HEK293 (cell line): ENCODE data around the gene C5AR2.

Source experiments
- CTCF ChIA-PET: fragments of 350-600 bp; formaldehyde crosslinking; extraction: SDS; loops from one replicate; lab custom pipeline; 2021; ENCODE audit warnings: antibody characterized with exemption; lab: Yijun Ruan, JAX
- POLR2A ChIA-PET: fragments of 300-600 bp; formaldehyde crosslinking; extraction: SDS; loops from one replicate; lab custom pipeline; 2020; ENCODE audit warnings: antibody characterized with exemption, inconsistent platforms; lab: Yijun Ruan, JAX
- H3K27ac ChIP-seq: fragments of 200-500 bp; sonication (Bioruptor generic); 2 replicates; pipeline ENCODE4 v1.5.1; 2014; ENCODE audit warnings: low read depth, low read length, control low read depth, inconsistent platforms; ENCODE audit errors: extremely low read depth
- H3K36me3 ChIP-seq, 2 experiments: fragments of 200-500 bp in 1 of 2; sonication (Bioruptor generic) in 1 of 2; 1 replicate in 1 of 2; 2 replicates in 1 of 2; pipeline ENCODE4 v1.5.1; 2014 to 2017; ENCODE audit warnings: inconsistent platforms in 2 of 2, low read length in 2 of 2; ENCODE audit not compliant: control insufficient read depth in 2 of 2, insufficient read depth in 1 of 2
- H3K4me1 ChIP-seq: fragments of 200-500 bp; sonication (Bioruptor generic); 2 replicates; pipeline ENCODE4 v1.5.1; 2014; ENCODE audit warnings: mild to moderate bottlenecking, low read length, inconsistent platforms; ENCODE audit not compliant: control insufficient read depth, insufficient read depth
- H3K4me3 ChIP-seq: 2 replicates; pipeline ENCODE4 v1.5.1; 2011; ENCODE audit warnings: low read depth, mild to moderate bottlenecking, control low read depth, low read length, moderate library complexity
- H3K9me3 ChIP-seq: fragments of 200-500 bp; sonication (Bioruptor generic); 2 replicates; pipeline ENCODE4 v1.5.1; 2014; ENCODE audit warnings: low read depth, low read length, inconsistent platforms; ENCODE audit not compliant: control insufficient read depth, insufficient read depth
- GLI2 ChIP-seq: fragments of 450-650 bp; formaldehyde crosslinking; IDR thresholded peaks from 2 replicates; pipeline ENCODE4; 2017; ENCODE audit warnings: missing biosample characterization, missing genetic modification characterization, low read depth, borderline replicate concordance
- SCRT2 ChIP-seq: fragments of 450-650 bp; formaldehyde crosslinking; IDR thresholded peaks from 2 replicates; pipeline ENCODE4 v1.5.1; 2016; ENCODE audit warnings: missing biosample characterization, missing genetic modification characterization
- ZNF157 ChIP-seq: fragments of 450-650 bp; formaldehyde crosslinking; IDR thresholded peaks from 2 replicates; pipeline ENCODE4 v1.5.1; 2016; ENCODE audit warnings: missing biosample characterization, missing genetic modification characterization
- ZNF311 ChIP-seq: fragments of 450-650 bp; formaldehyde crosslinking; IDR thresholded peaks from 2 replicates; pipeline ENCODE4 v1.5.1; 2017; ENCODE audit warnings: missing biosample characterization, missing genetic modification characterization, borderline replicate concordance
- ZNF664 ChIP-seq: fragments of 450-650 bp; formaldehyde crosslinking; IDR thresholded peaks from 2 replicates; pipeline ENCODE4 v1.5.1; 2016; ENCODE audit warnings: missing biosample characterization, missing genetic modification characterization
- TF ChIP-seq, protein P1 (sequence below): fragments of 450-650 bp; formaldehyde crosslinking; IDR thresholded peaks from 2 replicates; pipeline ENCODE4 v1.5.1; 2016; ENCODE audit warnings: missing biosample characterization, missing genetic modification characterization
- TF ChIP-seq, protein P2 (sequence below): fragments of 450-650 bp; IDR thresholded peaks from 2 replicates; pipeline ENCODE4 v1.5.1; 2018; ENCODE audit warnings: missing biosample characterization, mild to moderate bottlenecking, missing genetic modification characterization
- TF ChIP-seq, protein P3 (sequence below): fragments of 450-650 bp; formaldehyde crosslinking; IDR thresholded peaks from 2 replicates; pipeline ENCODE4 v1.5.1; 2016; ENCODE audit warnings: missing biosample characterization, missing genetic modification characterization

Gene C5AR2

DNA sequence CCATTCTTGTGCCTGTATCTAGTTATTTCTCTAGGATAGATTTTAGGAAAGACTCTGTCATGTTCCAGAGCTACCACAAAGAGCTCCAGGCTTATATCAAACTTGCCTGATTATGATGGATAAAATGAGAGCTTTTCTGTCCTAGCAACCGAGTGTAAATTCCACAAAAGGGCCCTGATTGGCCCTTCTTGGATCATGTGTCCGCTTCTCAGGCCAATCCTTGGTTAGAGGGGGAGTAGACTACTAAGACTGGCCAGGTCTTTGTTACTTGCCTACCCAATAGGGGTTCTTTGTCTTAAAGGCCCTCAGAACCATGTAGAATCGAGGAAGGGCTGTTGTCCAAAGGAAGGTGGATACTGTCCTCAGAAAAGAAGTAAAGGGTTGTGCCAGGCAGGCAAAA is 19.6 kb downstream of the C5AR2 start (continued):
- TF ChIP-seq, protein P1, sequence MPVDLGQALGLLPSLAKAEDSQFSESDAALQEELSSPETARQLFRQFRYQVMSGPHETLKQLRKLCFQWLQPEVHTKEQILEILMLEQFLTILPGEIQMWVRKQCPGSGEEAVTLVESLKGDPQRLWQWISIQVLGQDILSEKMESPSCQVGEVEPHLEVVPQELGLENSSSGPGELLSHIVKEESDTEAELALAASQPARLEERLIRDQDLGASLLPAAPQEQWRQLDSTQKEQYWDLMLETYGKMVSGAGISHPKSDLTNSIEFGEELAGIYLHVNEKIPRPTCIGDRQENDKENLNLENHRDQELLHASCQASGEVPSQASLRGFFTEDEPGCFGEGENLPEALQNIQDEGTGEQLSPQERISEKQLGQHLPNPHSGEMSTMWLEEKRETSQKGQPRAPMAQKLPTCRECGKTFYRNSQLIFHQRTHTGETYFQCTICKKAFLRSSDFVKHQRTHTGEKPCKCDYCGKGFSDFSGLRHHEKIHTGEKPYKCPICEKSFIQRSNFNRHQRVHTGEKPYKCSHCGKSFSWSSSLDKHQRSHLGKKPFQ, result no peak

DNA sequence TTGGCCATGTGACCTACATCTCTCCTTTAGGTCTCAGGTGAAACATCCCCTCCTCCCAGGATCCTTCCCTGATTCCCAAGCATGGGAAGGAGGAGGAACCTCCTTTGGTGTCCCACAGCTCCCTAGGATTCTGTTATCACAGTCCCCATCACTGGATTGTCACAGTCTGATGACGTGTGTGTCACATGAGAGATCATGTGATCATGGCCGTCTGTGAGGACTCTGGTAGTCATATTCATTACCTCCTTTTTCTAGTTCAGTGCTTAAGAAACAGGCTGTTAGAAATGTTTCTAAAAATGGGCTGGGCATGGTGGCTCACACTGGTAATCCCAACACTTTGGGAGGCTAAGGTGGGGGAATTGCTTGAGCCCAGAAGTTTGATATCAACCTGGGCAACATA is 20.1 kb downstream of the C5AR2 start:
- Histone ChIP-seq H3K9me3 (no peaks in the 10 kb centered on the region), H3K4me3 (no peak overlapping the region), H3K36me3 (peaks cover 52 to 55% of the 10 kb centered on the region in 2 experiments), H3K4me1 (peaks cover 11% of the 10 kb centered on the region), H3K27ac (0 out of 2 replicates have a peak overlapping the region, but pooled peaks have one; percentile 5)
- TF ChIP-seq ZNF311 (tag by site-specific recombination) (no peak), ZNF664 (no peak)
- CTCF ChIA-PET, result interaction anchor here (0.6 to 1.5 kb wide), 6 partner anchors 10 to 104 kb away, joined by 3 to 5 read pairs (median 4); no protein-coding TSS in a partner anchor
- POLR2A ChIA-PET, result interaction anchor here (0.9 kb wide), 1 partner anchor 9 kb away, joined by 3 read pairs; no protein-coding TSS in a partner anchor

DNA sequence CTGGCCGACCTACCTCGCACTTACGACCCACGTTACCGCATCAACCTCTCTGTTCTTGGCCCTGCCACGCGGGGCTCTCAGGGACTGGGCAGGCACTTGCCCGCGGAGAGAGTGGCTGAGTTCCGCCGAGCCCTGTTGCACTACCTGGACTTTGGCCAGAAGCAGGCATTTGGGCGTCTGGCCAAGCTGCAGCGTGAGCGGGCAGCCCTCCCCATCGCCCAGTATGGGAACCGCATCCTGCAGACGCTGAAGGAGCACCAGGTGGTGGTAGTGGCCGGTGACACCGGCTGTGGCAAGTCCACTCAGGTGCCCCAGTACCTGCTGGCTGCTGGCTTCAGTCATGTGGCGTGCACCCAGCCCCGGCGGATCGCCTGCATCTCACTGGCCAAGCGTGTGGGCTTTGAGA is 21.3 kb downstream of the C5AR2 start:
- peaks cover 11% of the 10 kb centered on the region for H3K4me1 ChIP-seq
- no peaks in the 10 kb centered on the region for H3K9me3 ChIP-seq
- no peak overlapping the region for H3K4me3 ChIP-seq
- ChIA-PET CTCF (interaction anchor here (0.6 to 0.7 kb wide), 2 partner anchors 30 to 520 kb away, joined by 3 to 4 read pairs; no protein-coding TSS in a partner anchor), POLR2A (interaction anchor here (0.9 kb wide), 1 partner anchor 8 kb away, joined by 3 read pairs; no protein-coding TSS in a partner anchor)
- TF ChIP-seq SCRT2 (tag by site-specific recombination) (peak; percentile 38; the same call in 1 of the 2 replicates), GLI2 (tag by site-specific recombination) (no peak), ZNF157 (tag by site-specific recombination) (no peak)
- TF ChIP-seq, protein P2, sequence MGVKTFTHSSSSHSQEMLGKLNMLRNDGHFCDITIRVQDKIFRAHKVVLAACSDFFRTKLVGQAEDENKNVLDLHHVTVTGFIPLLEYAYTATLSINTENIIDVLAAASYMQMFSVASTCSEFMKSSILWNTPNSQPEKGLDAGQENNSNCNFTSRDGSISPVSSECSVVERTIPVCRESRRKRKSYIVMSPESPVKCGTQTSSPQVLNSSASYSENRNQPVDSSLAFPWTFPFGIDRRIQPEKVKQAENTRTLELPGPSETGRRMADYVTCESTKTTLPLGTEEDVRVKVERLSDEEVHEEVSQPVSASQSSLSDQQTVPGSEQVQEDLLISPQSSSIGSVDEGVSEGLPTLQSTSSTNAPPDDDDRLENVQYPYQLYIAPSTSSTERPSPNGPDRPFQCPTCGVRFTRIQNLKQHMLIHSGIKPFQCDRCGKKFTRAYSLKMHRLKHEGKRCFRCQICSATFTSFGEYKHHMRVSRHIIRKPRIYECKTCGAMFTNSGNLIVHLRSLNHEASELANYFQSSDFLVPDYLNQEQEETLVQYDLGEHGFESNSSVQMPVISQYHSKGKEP, result 0 out of 2 replicates have a peak, but pooled peaks have one; percentile 37
- peaks cover 57 to 67% of the 10 kb centered on the region in 2 experiments for H3K36me3 ChIP-seq
- no peak overlapping the region for H3K27ac ChIP-seq

DNA sequence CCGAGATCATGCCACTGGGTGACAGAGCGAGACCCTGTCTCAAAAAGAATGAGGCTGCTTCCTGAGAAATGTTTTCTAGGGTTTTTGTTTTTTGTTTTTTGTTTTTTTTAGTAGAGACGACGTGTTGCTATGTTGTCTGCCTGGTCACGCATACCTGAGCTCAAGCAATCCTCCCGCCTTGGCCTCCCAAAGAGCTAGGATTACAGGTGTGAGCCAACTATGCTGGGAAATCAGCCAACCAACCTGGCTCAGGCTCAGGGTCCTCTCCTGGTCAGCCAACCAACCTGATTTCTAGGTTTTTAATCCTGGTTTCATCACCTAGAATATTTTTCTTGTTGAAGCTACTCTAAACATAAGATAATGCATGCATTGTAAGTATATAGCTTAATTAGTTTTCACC is 24.9 kb downstream of the C5AR2 start:
- ChIA-PET CTCF (interaction anchor here (0.7 to 1.4 kb wide), 6 partner anchors 8 to 454 kb away, joined by 3 to 10 read pairs (median 3); partner anchors contain the start of gene DHX34), POLR2A (interaction anchor here (0.6 kb wide), 1 partner anchor 67 kb away, joined by 3 read pairs; no protein-coding TSS in a partner anchor)

More for the DNA sequence above, 24.9 kb downstream of the C5AR2 start:
- Histone ChIP-seq H3K4me3 (no peak overlapping the region), H3K36me3 (peaks cover 78 to 99% of the 10 kb centered on the region in 2 experiments), H3K9me3 (no peaks in the 10 kb centered on the region), H3K4me1 (0 out of 2 replicates have a peak, but pooled peaks cover under 1% of the 10 kb centered on the region), H3K27ac (no peak overlapping the region)
- TF ChIP-seq, protein P3, sequence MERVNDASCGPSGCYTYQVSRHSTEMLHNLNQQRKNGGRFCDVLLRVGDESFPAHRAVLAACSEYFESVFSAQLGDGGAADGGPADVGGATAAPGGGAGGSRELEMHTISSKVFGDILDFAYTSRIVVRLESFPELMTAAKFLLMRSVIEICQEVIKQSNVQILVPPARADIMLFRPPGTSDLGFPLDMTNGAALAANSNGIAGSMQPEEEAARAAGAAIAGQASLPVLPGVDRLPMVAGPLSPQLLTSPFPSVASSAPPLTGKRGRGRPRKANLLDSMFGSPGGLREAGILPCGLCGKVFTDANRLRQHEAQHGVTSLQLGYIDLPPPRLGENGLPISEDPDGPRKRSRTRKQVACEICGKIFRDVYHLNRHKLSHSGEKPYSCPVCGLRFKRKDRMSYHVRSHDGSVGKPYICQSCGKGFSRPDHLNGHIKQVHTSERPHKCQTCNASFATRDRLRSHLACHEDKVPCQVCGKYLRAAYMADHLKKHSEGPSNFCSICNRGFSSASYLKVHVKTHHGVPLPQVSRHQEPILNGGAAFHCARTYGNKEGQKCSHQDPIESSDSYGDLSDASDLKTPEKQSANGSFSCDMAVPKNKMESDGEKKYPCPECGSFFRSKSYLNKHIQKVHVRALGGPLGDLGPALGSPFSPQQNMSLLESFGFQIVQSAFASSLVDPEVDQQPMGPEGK (tag by site-specific recombination), result no peak
